HG02571 (cell line): ENCODE measurements around the gene PRSS53.
"Not testable (repeated sequence)": the region's sequence is repeated elsewhere in the genome, so short reads cannot be mapped to it uniquely, and the experiment has no call there.

Experiments used
- ATAC-seq: cut with Tn5 transposase; IDR thresholded peaks from one replicate; pipeline ENCODE4 v1.9.1; 2021; ENCODE audit warnings: mild to moderate bottlenecking, moderate library complexity; ENCODE audit not compliant: unreplicated experiment

The PRSS53 gene

DNA sequence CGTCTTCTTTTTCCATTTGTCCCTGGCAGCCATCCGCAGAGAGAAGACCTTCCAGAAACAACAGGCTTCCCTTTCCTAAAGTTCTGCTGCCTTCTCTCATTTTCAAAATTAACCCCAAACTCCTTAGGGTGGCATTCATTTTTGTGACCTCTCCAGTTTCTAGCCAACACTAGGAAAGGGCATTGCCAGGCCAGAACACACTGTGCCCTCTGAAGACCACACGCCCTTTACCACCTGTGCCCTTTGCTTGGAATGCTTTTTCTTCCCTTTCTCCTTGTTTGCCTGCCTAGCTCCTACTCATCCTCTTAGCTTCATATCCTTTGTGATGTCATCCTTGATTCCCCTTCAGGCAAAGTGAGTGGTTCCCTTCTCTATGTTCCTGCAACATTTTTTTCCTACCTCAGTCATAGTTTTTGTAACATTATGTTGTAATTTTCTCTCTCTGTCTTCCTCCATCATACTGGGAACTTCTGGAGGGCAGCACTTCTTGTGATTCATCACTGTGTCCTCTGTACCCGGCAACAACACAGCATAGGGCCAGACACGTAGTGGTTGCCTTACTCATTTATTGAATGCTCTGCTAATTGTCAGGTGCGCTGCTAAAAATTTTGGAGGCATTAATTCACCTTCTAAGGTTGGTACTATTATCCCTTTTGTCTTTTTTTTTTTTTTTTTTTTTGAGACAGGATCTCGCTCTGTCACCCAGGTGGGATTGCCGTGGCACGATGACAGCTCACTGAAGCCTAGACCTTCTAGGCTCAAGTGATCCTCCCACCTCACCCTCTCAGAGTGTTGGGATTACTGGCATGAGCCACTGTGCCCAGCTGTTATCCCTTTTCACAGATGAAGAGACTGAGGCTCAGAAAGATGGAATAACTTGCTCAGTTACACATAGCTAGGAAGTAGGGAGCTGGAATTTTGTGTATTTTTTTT is 29.7 kb upstream of the PRSS53 start:
- ATAC-seq: no peak

DNA sequence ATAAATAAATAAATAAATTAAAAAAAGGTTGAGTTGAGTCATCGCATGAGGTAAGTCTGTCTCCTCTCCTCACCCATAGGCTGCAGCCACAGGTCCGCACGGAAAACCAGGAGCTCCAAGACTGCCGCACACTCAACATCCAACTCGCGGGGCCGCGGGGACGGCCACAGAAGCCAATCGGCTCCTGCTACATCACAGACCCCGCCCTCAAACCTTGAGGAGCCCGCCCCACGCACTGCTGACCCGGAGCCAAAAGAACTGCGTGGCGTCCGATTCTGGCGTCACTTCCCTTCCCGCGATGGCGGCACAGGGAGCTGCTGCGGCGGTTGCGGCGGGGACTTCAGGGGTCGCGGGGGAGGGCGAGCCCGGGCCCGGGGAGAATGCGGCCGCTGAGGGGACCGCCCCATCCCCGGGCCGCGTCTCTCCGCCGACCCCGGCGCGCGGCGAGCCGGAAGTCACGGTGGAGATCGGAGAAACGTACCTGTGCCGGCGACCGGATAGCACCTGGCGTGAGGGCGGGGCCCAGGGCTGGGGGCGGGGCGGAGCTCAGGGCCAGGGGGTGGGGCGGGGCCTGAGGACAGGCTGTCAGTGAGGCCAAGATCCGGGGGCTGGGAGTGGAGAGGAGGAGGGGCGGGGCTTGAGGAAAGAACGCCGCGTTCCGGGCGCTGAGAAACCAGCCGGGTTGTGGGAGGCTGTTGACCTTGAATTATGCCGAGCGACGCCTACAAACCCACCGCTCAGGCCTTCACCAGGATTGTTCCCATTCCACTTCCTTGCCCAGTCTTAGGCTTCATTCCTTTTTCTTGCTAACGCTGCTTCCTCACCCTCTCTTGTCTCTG is 28.9 kb upstream of the PRSS53 start, which contains the start of gene KAT8:
KAT8 (plus strand) TSS at position 281 of the 839 bp plus-strand sequence; CDS start at position 299, 18 bp downstream.
- ATAC-seq: peak; percentile 84

DNA sequence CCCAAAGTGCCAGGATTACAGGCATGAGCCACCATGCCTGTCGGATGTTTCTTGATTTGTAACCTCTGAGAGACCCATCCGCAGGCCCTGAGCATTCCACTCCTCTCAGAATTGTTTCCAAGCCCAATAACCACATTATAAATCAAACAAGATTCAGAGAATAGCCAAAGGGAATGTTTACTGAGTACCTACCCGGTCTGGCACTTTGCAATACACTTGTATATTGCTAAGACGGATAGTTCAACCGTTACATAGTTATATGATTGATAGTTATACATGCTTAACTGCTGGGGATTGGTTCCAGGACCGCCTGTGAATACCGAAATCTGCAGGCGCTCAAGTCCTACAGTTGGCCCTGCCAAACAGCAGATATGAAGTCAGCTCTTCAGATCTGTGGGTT is 25.7 kb upstream of the PRSS53 start:
- ATAC-seq: no peak

DNA sequence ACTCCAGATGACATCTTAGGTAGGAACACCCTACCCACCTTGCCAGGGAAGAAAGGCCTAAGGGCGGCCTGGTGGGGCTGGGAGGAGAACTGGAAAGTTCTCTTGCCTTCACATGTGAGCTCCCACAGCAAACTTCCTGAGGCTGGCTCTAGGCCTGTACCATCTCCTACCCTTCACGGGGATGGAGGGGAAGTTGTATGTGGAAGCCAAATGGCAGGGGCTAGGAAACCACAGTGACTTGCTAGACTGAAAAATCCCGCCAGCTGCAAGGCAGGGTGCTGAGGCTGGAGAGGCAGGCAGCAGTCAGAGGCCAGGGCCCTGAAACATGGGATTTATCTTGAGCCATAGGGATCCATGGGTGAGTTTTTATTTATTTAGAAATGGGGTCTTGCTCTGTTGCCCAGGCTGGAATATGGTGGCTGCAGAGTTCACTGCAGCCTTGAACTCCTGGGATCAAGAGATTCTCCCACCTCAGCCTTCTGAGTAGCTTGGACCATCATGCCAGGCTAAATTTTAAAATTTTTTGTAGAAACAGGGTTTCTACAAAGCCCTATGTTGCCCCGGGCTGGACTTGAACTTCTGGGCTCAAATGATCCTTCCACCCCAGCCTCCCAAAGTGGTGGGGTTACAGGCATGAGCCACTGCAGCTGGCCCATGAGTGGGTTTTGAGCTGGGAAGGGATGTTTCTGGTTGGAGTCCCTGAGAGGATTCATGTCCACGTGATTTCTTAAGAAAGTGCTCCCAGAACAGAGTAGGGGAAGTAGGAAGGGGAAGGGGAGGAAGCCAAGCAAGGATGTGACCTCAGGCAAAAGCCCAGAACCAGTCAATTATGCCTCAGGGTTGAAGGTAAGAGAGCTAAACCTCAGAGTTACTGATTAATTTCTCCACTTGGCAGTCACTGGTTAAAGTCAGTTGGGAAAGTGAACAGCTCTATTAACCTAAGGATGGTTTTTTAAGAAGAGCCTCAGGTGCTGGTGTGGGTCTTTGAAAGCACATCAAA is 24.7 kb upstream of the PRSS53 start:
- ATAC-seq: no peak

DNA sequence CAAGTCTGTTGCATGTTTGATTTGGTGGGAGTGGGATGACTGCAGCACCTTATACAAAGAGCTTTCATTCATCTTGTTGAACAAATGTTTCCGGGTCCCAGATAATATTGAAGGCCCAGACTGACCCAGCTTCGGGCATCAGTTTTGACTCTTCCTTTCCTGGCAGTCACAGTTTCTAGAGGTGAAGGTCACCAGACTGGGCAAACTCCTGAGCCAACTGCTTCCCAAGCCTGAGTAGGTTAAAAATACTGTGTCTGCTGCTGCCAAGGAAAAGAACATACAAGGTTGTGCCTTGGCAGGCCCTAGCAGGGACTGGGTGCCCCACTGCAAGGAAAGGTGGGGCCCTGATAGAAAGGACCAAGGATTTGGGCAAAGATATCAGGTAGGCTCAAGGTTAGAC is 24.0 kb upstream of the PRSS53 start:
- no peak for ATAC-seq

DNA sequence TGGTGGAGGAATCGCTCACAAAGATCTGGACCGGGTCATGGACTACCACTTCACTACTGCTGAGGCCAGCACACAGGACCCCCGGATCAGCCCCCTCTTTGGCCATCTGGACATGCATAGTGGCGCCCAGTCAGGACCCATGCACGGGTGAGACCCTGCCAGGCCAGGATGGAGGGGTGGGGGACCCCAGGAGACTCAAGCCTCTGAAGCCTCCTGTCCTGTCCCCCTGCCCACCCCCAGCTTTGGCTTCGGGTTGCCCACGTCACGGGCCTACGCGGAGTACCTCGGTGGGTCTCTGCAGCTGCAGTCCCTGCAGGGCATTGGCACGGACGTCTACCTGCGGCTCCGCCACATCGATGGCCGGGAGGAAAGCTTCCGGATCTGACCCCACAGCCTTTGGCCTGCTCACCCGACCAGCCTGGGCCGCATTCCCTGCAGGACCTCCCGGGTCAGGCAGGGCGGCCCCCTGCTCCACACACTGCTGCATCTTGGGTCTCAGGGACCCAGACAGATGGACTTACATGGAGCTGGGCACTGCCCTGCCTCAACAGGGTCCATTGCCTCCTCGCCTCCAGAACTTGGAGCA is 23.2 kb upstream of the PRSS53 start:
- ATAC-seq: no peak

DNA sequence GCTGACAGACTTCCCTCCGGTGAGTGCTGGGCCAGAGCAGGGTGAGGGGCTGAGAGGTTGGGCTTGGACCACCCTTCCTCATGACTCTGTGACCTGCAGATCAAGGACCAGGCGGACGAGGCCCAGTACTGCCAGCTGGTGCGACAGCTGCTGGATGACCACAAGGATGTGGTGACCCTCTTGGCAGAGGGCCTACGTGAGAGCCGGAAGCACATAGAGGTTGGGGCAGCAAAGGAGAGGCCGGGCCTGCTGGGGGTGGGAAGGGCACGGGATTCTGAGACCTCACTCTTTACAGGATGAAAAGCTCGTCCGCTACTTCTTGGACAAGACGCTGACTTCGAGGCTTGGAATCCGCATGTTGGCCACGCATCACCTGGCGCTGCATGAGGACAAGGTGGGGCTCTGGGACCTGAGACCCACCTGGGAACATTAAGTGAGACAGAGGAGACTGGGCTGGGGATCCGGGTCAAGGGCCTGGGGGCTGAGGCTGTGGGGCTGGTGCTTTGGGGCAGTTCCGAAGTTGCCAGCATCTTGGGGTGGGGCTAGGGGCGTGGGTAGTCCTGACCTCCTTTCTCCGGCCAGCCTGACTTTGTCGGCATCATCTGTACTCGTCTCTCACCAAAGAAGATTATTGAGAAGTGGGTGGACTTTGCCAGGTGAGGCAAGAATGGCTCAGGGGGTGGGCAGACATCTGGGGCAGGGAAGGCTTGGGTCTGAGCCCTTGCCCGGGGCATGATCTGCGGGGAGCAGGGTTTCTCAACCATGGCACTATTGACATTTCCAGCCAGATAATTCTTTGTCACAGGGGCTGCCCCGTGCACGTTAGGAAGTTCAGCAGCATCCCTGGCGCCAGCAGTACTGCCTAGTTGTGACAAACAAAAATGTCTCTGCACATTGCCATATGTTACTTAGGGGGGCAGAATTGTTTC is 21.6 kb upstream of the PRSS53 start:
- no peak for ATAC-seq

DNA sequence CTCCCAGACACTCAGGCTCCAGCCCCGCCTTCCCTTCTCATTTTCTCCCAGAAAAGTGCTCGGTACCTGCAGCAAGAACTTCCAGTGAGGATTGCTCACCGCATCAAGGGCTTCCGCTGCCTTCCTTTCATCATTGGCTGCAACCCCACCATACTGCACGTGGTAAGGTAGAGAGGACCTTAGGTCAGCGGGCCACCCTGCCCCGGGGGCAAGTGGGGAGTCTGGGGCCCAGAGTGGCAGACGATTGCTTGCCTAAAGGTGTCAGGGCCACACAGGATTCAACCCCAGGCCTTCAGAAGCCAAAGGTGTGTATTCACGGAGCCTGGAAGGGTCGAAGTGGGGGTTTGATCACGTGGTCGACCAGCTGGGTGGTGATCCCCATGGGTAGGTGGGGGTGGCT is 20.9 kb upstream of the PRSS53 start:
- ATAC-seq: no peak

DNA sequence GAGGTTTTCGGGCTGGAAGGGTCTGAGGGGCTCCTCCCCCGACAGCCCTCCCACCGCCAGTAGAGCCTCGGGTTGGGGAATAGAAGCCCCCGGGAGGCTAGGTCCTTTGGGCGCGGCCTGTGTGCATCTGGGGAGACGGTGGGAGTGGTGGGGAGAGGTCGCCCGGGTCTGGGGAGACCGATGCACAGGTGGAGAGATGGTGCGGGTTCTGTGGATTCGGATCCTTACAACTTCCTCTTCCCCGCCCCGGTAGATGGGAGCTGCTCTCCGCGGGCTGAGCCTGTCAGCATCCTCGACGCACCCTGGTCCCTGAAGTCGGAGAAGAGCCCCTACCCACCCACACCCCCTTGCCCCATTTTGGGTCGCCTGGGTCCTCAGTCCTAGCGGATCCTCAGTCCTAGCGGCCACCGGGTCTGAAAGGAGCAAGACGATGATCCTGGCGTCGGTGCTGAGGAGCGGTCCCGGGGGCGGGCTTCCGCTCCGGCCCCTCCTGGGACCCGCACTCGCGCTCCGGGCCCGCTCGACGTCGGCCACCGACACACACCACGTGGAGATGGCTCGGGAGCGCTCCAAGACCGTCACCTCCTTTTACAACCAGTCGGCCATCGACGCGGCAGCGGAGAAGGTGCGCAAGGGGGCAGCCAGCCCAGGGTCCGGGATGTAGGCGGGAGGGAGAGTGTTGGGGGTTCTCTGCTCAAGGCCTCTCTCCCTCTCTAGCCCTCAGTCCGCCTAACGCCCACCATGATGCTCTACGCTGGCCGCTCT is 20.2 kb upstream of the PRSS53 start:
- no peak for ATAC-seq

DNA sequence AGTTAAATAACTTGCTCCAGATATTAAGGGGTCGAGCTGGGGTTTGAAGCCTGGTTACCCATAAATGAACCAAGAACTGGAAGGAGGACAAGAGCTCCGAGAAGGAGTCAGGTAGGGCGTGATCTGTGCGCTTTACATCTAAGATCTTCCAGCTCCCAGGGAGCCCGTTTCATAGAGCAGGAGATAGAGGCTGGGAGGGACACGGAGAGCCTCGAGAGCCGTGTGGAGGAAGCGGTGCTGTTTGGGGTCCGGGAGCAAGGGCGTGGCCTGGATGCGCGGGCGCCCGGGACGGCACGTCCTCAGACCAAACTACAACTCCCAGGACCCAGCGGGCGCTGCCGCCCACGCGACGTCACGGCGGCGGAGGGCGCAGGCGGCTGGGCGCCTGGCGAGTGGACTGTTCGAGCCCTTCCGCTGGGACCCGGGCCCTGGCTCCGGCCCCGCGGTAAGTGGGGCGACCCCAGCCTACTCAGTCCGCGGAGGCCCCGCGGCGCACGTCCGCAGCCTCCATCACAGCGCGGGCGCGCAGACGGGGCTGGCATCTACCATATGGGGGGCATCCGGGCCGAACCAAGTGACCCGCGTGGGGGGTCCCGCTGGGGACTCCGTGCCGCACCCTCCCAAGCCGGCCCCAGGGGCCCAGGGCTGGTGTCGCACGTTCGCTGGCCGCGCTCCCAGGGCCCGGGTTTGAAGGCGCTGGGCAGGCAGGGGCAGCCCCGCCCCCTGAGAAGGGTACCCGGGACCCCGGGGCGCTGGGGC is 19.5 kb upstream of the PRSS53 start, which contains the start of gene BCKDK:
BCKDK (plus strand) TSS at position 352 of the 759 bp plus-strand sequence. CDS start 838 bp downstream, outside the sequence.
- peak; percentile 75 for ATAC-seq

DNA sequence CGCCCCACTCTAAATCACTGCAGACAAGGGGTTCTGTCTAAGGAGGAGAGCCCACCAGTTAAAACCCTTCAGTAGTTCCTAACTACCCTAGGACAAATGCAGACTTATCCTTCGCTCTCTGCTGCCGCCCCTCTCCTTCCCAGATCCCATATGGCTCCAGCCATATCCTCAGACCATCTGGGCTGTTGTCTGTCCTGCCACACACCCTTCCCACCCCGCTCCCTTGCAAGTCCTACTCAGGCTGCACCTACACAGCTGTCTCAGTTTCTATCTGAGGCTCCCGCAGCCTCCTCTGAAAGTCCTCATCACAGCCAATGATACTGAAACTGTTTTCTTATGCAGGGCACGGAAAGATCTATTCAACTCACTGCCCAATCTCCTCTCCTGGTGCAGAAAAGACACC is 18.7 kb upstream of the PRSS53 start:
- ATAC-seq: peak; percentile 47

DNA sequence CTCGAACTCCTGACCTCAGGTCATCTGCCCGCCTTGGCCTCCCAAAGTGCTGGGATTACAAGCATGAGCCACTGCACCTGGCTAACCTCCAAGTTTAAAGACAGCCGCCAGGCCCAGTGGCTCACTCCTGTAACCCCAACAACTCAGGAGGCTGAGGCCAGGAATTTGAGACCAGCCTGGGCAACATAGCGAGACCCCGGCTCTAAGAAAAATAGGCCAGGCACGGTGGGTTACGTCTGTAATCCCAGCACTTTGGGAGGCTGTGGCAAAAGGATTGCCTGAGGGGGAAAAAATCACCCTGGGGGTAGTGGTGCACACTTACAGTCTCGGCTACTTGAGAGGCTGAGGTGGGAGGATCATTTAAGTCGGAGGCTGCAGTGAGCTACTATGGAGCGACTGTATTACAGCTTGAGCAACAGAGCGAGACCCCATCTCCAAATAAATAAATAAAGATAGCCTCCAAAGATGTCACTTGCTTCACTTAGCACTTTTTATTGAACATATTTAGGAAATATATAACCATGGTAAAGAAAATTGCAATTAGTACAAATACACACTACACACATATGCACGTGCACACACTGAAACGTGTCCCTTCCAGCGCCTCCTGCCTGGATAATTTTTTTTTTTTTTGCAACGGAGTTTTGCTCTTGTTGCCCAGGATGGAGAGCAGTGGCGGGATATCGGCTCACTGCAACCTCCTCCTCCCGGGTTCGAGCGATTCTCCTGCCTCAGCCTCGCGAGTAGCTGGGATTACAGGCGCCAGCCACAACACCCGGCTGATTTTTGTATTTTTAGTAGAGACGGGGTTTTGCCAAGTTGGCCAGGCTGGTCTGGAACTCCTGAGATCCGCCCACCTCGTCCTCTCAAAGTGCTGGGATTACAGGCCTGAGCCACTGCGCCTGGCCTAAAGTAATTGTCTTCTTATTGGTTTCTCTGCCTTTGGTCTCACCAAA is 18.0 kb upstream of the PRSS53 start:
- ATAC-seq: no peak

DNA sequence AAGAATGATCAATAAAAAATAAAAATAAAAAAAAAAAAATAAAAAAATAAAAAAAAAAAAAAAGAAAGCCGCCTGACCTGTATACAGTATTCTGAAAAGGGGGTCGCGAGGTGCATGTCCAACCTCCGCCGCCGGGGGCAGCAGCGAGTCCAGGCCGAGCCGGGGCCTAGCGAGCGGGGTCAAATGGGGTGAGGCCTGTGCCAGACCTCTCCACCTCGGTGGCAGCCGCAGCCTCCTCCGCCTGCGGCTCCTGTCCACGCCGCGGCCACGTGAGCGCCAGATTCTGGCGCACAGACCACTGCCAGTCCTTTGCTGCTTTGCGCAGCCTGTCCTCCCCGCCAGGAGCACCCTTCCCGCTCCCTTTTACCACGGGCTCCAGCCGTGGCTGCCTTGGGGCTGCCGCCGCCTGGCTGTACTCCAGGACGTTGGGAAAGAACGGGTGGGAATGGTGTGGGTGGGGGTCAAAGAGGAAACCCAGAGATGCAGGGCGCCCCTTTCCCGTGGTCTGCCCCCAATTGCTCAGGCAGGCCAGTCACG is 17.0 kb upstream of the PRSS53 start:
- ATAC-seq: peak; percentile 35

DNA sequence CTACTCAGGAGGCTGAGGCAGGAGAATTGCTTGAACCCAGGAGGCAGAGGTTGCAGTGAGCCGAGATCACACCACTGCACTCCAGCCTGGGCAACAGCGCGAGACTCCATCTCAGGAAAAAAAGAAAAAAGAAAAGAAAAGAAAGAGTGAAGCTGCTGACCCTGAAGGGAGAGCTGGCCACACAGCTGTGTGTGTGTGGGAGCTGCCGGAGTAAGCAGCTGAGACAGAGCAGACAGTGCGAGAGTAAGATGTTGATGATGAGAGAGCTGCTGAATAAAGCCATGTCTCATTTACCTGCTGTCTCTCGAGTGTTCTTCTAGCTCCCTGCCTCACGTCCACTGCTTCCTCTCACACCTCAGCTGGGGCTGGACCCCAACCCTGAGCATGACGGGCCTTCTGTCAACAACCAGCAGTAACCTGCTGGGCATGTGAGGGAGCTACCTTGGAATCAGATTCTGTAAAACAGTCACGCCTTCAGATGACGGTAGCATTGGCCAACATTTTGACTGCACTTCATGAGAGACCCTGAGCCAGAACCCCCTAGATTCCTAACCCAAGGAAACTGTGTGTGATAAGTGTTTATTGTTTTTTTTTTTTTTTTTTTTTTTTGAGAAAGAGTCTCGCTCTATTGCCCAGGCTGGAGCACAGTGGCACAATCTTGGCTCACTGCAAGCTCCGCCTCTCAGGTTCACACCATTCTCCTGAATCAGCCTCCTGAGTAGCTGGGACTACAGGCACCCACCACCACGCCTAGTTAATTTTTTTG is 12.3 kb upstream of the PRSS53 start:
- ATAC-seq: not testable (repeated sequence)
